H1 (cell line): Measurements from ENCODE around the gene MARK3. TPM values are rescaled to one million over a fixed set of nuclear protein-coding genes. Genes with fewer than 3 reads are reported as not detected.

Experiments
- CTCF ChIA-PET: fragments of 300-600 bp; sonication (Branson Sonifier 250); formaldehyde crosslinking; loops from one replicate; lab custom pipeline; 2021; ENCODE audit not compliant: partially characterized antibody; lab: Charles Lee
- POLR2A ChIA-PET: fragments of 300-600 bp; sonication (Branson Sonifier 250); formaldehyde crosslinking; loops from one replicate; lab custom pipeline; 2021; ENCODE audit warnings: inconsistent platforms; ENCODE audit not compliant: partially characterized antibody; lab: Charles Lee
- DNase-seq, 2 experiments: peaks; one replicate each; pipeline versions ENCODE4 v3.0.0 to v3.0.0-alpha.2; 2010 to 2022; ENCODE audit warnings: low spot score in 2 of 2, low read depth in 1 of 2, mixed read lengths in 1 of 2
- FAIRE-seq: peaks from 2 replicates; lab custom pipeline; 2011; peaks lifted over from hg19 to GRCh38; lab: Jason Lieb, UNC
- H2AFZ ChIP-seq: 2 replicates; pipeline ENCODE4 v1.8.1; 2012; ENCODE audit warnings: low read length, inconsistent platforms
- H2AK5ac ChIP-seq: 2 replicates; pipeline ENCODE4 v1.6.1; 2013; ENCODE audit warnings: low read depth, low read length
- H2BK120ac ChIP-seq: replicated peaks from 2 replicates; pipeline ENCODE3; 2013; ENCODE audit warnings: low read depth, low read length, inconsistent platforms
- H2BK12ac ChIP-seq: 2 replicates; pipeline ENCODE4 v1.6.1; 2013; ENCODE audit warnings: low read depth, low read length
- H2BK15ac ChIP-seq: 2 replicates; pipeline ENCODE4 v1.6.1; 2013; ENCODE audit warnings: low read length
- H2BK20ac ChIP-seq: 2 replicates; pipeline ENCODE4 v1.6.1; 2013; ENCODE audit warnings: low read length
- H2BK5ac ChIP-seq: 2 replicates; pipeline ENCODE4 v1.6.1; 2013; ENCODE audit warnings: low read depth, low read length
- H3K14ac ChIP-seq: 2 replicates; pipeline ENCODE4 v1.6.1; 2013; ENCODE audit warnings: inconsistent platforms; ENCODE audit not compliant: insufficient read length
- H3K18ac ChIP-seq: 2 replicates; pipeline ENCODE4 v1.6.1; 2013; ENCODE audit warnings: low read length; ENCODE audit errors: extremely low read depth
- H3K23ac ChIP-seq: 2 replicates; pipeline ENCODE4 v1.6.1; 2013; ENCODE audit warnings: inconsistent platforms; ENCODE audit not compliant: insufficient read length
- H3K23me2 ChIP-seq: 2 replicates; pipeline ENCODE4 v1.6.1; 2013; ENCODE audit warnings: low read depth, low read length
- H3K27ac ChIP-seq: 2 replicates; pipeline ENCODE4 v1.6.1; 2011; ENCODE audit warnings: low read depth, low read length, inconsistent platforms
- H3K27me3 ChIP-seq, 4 experiments: replicated peaks in 1 of 4; 1 replicate in 1 of 4; 2 replicates in 3 of 4; pipeline versions ENCODE4 v1.6.1 to v1.8.1; 2011 to 2013; ENCODE audit warnings: low read length in 3 of 4, mild to moderate bottlenecking in 3 of 4, inconsistent platforms in 2 of 4, mixed read lengths in 2 of 4, moderate library complexity in 1 of 4; ENCODE audit not compliant: control insufficient read depth in 3 of 4, insufficient read depth in 3 of 4; ENCODE audit errors: extremely low read depth in 1 of 4
- H3K36me3 ChIP-seq, 4 experiments: 2 replicates each; pipeline versions ENCODE4 v1.6.1 to v1.8.1; 2011 to 2013; ENCODE audit warnings: mild to moderate bottlenecking in 4 of 4, low read length in 3 of 4, moderate library complexity in 2 of 4, control low read depth in 1 of 4, inconsistent platforms in 1 of 4; ENCODE audit not compliant: insufficient read depth in 4 of 4, control insufficient read depth in 2 of 4
- H3K4ac ChIP-seq: replicated peaks from 2 replicates; pipeline ENCODE3; 2013; ENCODE audit warnings: low read length, low read depth, mixed read lengths, inconsistent platforms; ENCODE audit not compliant: insufficient read length
- H3K4me1 ChIP-seq, 4 experiments: replicated peaks in 1 of 4; 1 replicate in 1 of 4; 2 replicates in 3 of 4; pipeline versions ENCODE4 v1.6.1 to v1.8.1; 2011 to 2013; ENCODE audit warnings: low read length in 3 of 4, inconsistent platforms in 2 of 4, mixed read lengths in 1 of 4; ENCODE audit not compliant: insufficient read depth in 4 of 4, control insufficient read depth in 3 of 4
- H3K4me2 ChIP-seq, 2 experiments: 2 replicates each; pipeline versions ENCODE4 v1.6.1 to v1.8.1; 2011 to 2013; ENCODE audit warnings: low read depth in 2 of 2, low read length in 2 of 2, control low read depth in 1 of 2, inconsistent platforms in 1 of 2, mild to moderate bottlenecking in 1 of 2; ENCODE audit not compliant: insufficient read depth in 1 of 2
- H3K4me3 ChIP-seq, 4 experiments: fragments of 200-600, 300-600 bp in 1 of 4; sonication (generic), shearing (Covaris generic), sonication (Bioruptor Twin) in 1 of 4; 2 replicates each; pipeline versions ENCODE4 v1.5.1 to v1.8.1; 2011 to 2016; ENCODE audit warnings: low read length in 4 of 4, low read depth in 3 of 4, control low read depth in 2 of 4, inconsistent platforms in 2 of 4, mild to moderate bottlenecking in 2 of 4, mixed read lengths in 1 of 4, moderate library complexity in 1 of 4; ENCODE audit not compliant: insufficient read depth in 2 of 4; ENCODE audit errors: extremely low read depth in 1 of 4
- H3K56ac ChIP-seq: replicated peaks from 2 replicates; pipeline ENCODE3; 2013; ENCODE audit warnings: low read depth, mild to moderate bottlenecking, mixed read lengths, low read length, inconsistent platforms; ENCODE audit not compliant: insufficient read length
- H3K79me1 ChIP-seq: 2 replicates; pipeline ENCODE4 v1.6.1; 2013; ENCODE audit warnings: low read depth, low read length, control low read depth
- H3K79me2 ChIP-seq, 2 experiments: 2 replicates each; pipeline versions ENCODE4 v1.6.1 to v1.8.1; 2012 to 2013; ENCODE audit warnings: low read length in 2 of 2, mild to moderate bottlenecking in 2 of 2, inconsistent platforms in 1 of 2; ENCODE audit not compliant: insufficient read depth in 2 of 2, control insufficient read depth in 1 of 2
- H3K9ac ChIP-seq, 4 experiments: replicated peaks in 1 of 4; 1 replicate in 1 of 4; 2 replicates in 3 of 4; pipeline versions ENCODE4 v1.6.1 to v1.8.1; 2011 to 2013; ENCODE audit warnings: low read depth in 3 of 4, low read length in 3 of 4, control low read depth in 2 of 4, mild to moderate bottlenecking in 2 of 4, moderate library complexity in 2 of 4, inconsistent platforms in 1 of 4; ENCODE audit errors: extremely low read depth in 1 of 4
- H3K9me3 ChIP-seq, 2 experiments: 2 replicates each; pipeline versions ENCODE4 v1.6.1 to v1.8.1; 2012 to 2013; ENCODE audit warnings: mild to moderate bottlenecking in 2 of 2, moderate library complexity in 2 of 2, control low read depth in 1 of 2, inconsistent platforms in 1 of 2, low read depth in 1 of 2, low read length in 1 of 2, mixed read lengths in 1 of 2; ENCODE audit not compliant: insufficient read depth in 2 of 2
- H4K20me1 ChIP-seq, 2 experiments: replicated peaks in 1 of 2; 2 replicates each; pipeline versions ENCODE3 to v1.8.1; 2011 to 2013; ENCODE audit warnings: inconsistent platforms in 2 of 2, low read length in 2 of 2, mild to moderate bottlenecking in 1 of 2; ENCODE audit not compliant: insufficient read depth in 2 of 2, control insufficient read depth in 1 of 2
- H4K5ac ChIP-seq: 2 replicates; pipeline ENCODE4 v1.6.1; 2013; ENCODE audit warnings: low read length, low read depth, mixed read lengths, inconsistent platforms; ENCODE audit not compliant: insufficient read length
- H4K8ac ChIP-seq: 2 replicates; pipeline ENCODE4 v1.8.0; 2013; ENCODE audit warnings: mild to moderate bottlenecking, moderate library complexity, low read length, inconsistent platforms; ENCODE audit not compliant: insufficient read depth; ENCODE audit errors: extremely low read depth
- H4K91ac ChIP-seq: replicated peaks from 2 replicates; pipeline ENCODE3; 2013; ENCODE audit warnings: low read length, mixed read lengths, inconsistent platforms; ENCODE audit not compliant: insufficient read length
- BCL11A ChIP-seq, 2 experiments: IDR thresholded peaks; one replicate each; pipeline ENCODE4 v1.6.1; 2011; ENCODE audit warnings: low read depth in 2 of 2, low read length in 2 of 2, mild to moderate bottlenecking in 2 of 2
- CBX5 ChIP-seq: fragments of 300-800, 300-1000 bp; sonication (generic); IDR thresholded peaks from 2 replicates; pipeline ENCODE4 v1.7.1; 2016; ENCODE audit warnings: antibody characterized with exemption, low read length, low read depth
- CTBP2 ChIP-seq: IDR thresholded peaks from 2 replicates; pipeline ENCODE4 v1.7.0; 2011; ENCODE audit warnings: borderline replicate concordance, mild to moderate bottlenecking, moderate library complexity, mixed read lengths, low read length; ENCODE audit not compliant: insufficient read depth, insufficient read length
- KDM4A ChIP-seq: IDR thresholded peaks from one replicate; pipeline ENCODE4 v1.7.1; 2012; ENCODE audit warnings: low read depth, mild to moderate bottlenecking, moderate library complexity, low read length, inconsistent platforms; ENCODE audit not compliant: severe bottlenecking
- NRF1 ChIP-seq: IDR thresholded peaks from 2 replicates; pipeline ENCODE4 v1.6.1; 2011; ENCODE audit warnings: mild to moderate bottlenecking, low read depth, low read length, improper control_type of control experiment
- RAD21 ChIP-seq, 2 experiments: IDR thresholded peaks in 1 of 2; conservative IDR thresholded peaks in 1 of 2; 2 replicates each; pipeline ENCODE4 v1.6.1; 2011; ENCODE audit warnings: low read depth in 2 of 2, low read length in 2 of 2, improper control_type of control experiment in 1 of 2, inconsistent platforms in 1 of 2, mild to moderate bottlenecking in 1 of 2, moderate library complexity in 1 of 2
- RNF2 ChIP-seq: fragments of 200-900, 300-1000 bp; sonication (generic); IDR thresholded peaks from 2 replicates; pipeline ENCODE4 v1.7.1; 2016; ENCODE audit warnings: borderline replicate concordance, low read depth, mild to moderate bottlenecking, antibody characterized with exemption, low read length; ENCODE audit not compliant: poor library complexity, severe bottlenecking; ENCODE audit errors: missing control alignments
- SP4 ChIP-seq: IDR thresholded peaks from 2 replicates; pipeline ENCODE4 v1.6.1; 2012; ENCODE audit warnings: low read length, inconsistent platforms
- TAF1 ChIP-seq: IDR thresholded peaks from 2 replicates; pipeline ENCODE4 v1.6.1; 2011; ENCODE audit warnings: mild to moderate bottlenecking, low read depth, low read length
- TAF7 ChIP-seq: optimal IDR thresholded peaks from 2 replicates; pipeline ENCODE3; 2011; ENCODE audit warnings: low read depth, mild to moderate bottlenecking, inconsistent platforms, low read length, moderate library complexity, borderline replicate concordance
- WGBS, 2 experiments: shearing (Covaris generic) in 1 of 2; methylation state at CpG; one replicate each; pipeline versions ENCODE4 v1.1.6 to v1.1.7; 2013 to 2015; ENCODE audit warnings: low lambda C conversion rate in 2 of 2, mixed read lengths in 2 of 2, inconsistent platforms in 1 of 2, low coverage in 1 of 2, missing lambda C conversion rate in 1 of 2; ENCODE audit not compliant: insufficient replicate concordance in 2 of 2, insufficient coverage in 1 of 2, insufficient read length in 1 of 2; ENCODE audit errors: extremely low coverage in 1 of 2, missing lambda C conversion rate in 1 of 2; 5-methylcytosine and 5-hydroxymethylcytosine counted together
- polyA plus RNA-seq, 7 experiments: library from polyadenylated mRNA; depleted of rRNA in 3 of 7; stranded (reverse) in 5 of 7; unstranded in 2 of 7; fragments of >200 nt in 5 of 7; fragments of 200-250 nt in 2 of 7; gene quantifications; 1 replicate in 5 of 7; 2 replicates in 1 of 7; 4 replicates in 1 of 7; pipeline versions ENCODE4 v1.2.1 to v1.2.3, GENCODE V29; 2011 to 2013; ENCODE audit warnings: missing spikeins in 2 of 7, mixed read lengths in 2 of 7
- total RNA-seq: library from RNA; stranded (reverse); fragmentation: NEBNext Ultra II Directional; extraction: Animal tissue kit (Norgen Biotek cat#: 25700); gene quantifications from 2 replicates; pipeline ENCODE4 v1.2.1, GENCODE V29; 2021
- TF ChIP-seq, protein P1 (sequence below): IDR thresholded peaks from 2 replicates; pipeline ENCODE4 v1.6.1; 2012; ENCODE audit warnings: inconsistent platforms
- TF ChIP-seq, protein P2 (sequence below): IDR thresholded peaks from 2 replicates; pipeline ENCODE4 v1.6.1; 2011; ENCODE audit warnings: low read length, improper control_type of control experiment

Gene MARK3
- total and polyA plus RNA-seq, 2 of the 8 experiments (the other 6 are each of a cell fraction or from before 2014, with no cell fraction given), result 39.4 to 76.9 TPM

DNA sequence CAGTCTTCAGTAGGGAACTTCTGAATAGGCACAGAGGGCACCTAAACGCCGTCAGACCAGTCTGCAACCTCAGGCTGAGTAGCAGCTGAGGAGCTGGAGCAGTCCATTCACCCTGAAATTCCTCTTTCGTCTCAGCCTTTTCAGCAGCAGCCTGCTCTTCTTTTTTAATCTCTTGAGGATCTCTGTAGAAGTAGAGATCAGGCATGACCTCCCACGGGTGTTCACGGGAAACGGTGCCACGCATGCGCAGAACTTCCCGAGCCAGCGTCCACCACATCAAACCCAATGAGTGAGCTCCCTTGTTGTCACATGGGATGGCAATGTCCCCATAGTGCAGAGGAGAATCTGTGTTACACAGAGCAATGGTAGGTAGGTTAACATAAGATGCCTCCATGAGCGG, 11.1 kb upstream of the MARK3 start:
- Histone ChIP-seq H3K9me3 (no peaks in the 10 kb centered on the region), H3K23ac (no peak overlapping the region), H3K18ac (no peak overlapping the region), H3K4ac (no peak overlapping the region), H3K23me2 (no peaks in the 10 kb centered on the region), H2BK5ac (no peak overlapping the region), H2AFZ (no peak overlapping the region), H3K14ac (no peak overlapping the region), H3K4me1 (peaks cover 0 to 3% (median 2%) of the 10 kb centered on the region in 4 experiments; a peak in 2 of 7 replicates), H2BK20ac (no peak overlapping the region), H3K56ac (no peak overlapping the region), H2AK5ac (no peak overlapping the region), H3K4me2 (no peak overlapping the region), H3K79me2 (no peaks in the 10 kb centered on the region), H4K91ac (no peak overlapping the region), H3K4me3 (no peak overlapping the region), H3K27me3 (no peaks in the 10 kb centered on the region), H2BK12ac (no peak overlapping the region), H3K36me3 (no peaks in the 10 kb centered on the region), H3K9ac (no peak overlapping the region), H2BK15ac (no peak overlapping the region), H4K8ac (no peak overlapping the region), H3K27ac (no peak overlapping the region), H4K20me1 (no peaks in the 10 kb centered on the region), H3K79me1 (no peaks in the 10 kb centered on the region), H2BK120ac (no peak overlapping the region), H4K5ac (no peak overlapping the region)
- no peak for DNase-seq
- 92% methylated on average over 11 of the region's 11 CpGs; no CpG with 5 or more reads in 1 of the 2 experiments for WGBS, 2 experiments
- ChIA-PET POLR2A (interaction anchor here (1.0 to 4.2 kb wide), 3 partner anchors 30 to 43 kb away, joined by 3 to 26 read pairs (median 3); no protein-coding TSS in a partner anchor), CTCF (interaction anchor here (0.9 to 1.2 kb wide), 2 partner anchors 19 kb away, joined by 3 read pairs; no protein-coding TSS in a partner anchor)
- no peak for FAIRE-seq
- TF ChIP-seq, protein P1, sequence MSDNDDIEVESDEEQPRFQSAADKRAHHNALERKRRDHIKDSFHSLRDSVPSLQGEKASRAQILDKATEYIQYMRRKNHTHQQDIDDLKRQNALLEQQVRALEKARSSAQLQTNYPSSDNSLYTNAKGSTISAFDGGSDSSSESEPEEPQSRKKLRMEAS, result no peak
- TF ChIP-seq CTBP2 (no peak), RNF2 (no peak), KDM4A (no peak), BCL11A (IDR thresholded peaks at IDR 0.05; ENCODE audit: low read depth in 2 of 2, low read length in 2 of 2) (no peak), CBX5 (no peak), RAD21 (IDR thresholded peaks at IDR 0.05 in 1 of 2, conservative IDR thresholded peaks at IDR 0.05 in 1 of 2; ENCODE audit: low read depth in 2 of 2, low read length in 2 of 2) (no peak), TAF1 (no peak), NRF1 (no peak), TAF7 (no peak), SP4 (no peak)
- TF ChIP-seq, protein P2, sequence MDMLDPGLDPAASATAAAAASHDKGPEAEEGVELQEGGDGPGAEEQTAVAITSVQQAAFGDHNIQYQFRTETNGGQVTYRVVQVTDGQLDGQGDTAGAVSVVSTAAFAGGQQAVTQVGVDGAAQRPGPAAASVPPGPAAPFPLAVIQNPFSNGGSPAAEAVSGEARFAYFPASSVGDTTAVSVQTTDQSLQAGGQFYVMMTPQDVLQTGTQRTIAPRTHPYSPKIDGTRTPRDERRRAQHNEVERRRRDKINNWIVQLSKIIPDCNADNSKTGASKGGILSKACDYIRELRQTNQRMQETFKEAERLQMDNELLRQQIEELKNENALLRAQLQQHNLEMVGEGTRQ, result no peak
